GM21723 (cell line): ENCODE data around the gene PTPN7.
"Not testable (repeated sequence)": the region's sequence is repeated elsewhere in the genome, so short reads cannot be mapped to it uniquely, and the experiment has no call there.

Experiments used
- ATAC-seq: cut with Tn5 transposase; IDR thresholded peaks from one replicate; pipeline ENCODE4 v1.9.1; 2021; ENCODE audit warnings: mild to moderate bottlenecking, moderate library complexity; ENCODE audit not compliant: unreplicated experiment

The PTPN7 gene

DNA sequence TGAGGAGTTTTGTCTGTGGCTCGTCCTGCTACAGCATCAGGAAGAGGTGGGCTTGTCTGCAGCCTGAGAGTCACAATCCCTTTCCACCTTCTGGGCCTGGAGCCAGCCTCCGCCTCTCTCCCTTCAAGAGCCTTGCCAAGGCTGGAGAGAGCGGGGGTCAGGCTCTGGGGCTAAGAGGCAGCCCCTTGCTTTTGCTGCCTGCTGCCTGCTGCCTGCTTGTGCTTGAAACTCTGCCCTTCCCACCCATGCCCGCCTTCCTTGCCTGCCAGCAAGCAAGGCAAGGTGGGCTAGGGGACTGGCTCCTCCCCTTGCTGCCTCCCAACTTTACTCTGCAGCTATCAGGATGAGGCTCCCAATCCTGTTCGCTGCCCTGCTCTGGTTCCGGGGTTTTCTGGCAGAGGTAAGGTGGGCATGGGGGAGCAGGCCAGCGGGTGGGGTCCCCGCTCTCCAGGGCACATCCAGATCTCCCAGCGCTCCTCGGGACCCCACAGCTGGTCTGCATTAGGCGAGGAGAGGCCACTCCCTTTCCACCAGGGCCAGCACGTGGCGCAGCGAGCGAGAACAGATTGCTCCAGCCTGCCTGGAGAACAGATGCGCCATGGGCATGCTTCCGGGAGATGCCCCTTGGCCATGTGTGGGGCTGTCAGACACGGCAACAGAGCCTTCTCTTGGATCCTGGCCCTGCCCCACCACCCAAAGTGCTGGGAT is 7.5 kb upstream of the PTPN7 start:
- no peak for ATAC-seq

DNA sequence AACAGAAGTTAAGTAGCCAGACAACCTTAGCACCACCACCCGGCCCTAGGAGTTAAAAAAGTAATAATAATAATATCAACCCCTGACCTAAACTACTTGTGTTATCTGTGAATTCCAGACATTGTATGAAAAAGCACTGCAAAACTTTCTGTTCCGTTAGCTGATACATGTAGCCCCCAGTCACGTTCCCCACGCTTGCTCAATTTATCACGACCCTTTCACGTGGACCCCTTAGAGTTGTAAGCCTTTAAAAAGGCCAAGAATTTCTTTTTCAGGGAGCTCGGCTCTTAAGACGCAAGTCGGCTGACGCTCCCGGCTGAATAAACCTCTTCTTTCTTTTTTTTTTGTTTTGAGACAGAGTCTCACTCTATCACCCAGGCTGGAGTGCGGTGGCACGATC is 6.7 kb upstream of the PTPN7 start:
- ATAC-seq, result not testable (repeated sequence)

DNA sequence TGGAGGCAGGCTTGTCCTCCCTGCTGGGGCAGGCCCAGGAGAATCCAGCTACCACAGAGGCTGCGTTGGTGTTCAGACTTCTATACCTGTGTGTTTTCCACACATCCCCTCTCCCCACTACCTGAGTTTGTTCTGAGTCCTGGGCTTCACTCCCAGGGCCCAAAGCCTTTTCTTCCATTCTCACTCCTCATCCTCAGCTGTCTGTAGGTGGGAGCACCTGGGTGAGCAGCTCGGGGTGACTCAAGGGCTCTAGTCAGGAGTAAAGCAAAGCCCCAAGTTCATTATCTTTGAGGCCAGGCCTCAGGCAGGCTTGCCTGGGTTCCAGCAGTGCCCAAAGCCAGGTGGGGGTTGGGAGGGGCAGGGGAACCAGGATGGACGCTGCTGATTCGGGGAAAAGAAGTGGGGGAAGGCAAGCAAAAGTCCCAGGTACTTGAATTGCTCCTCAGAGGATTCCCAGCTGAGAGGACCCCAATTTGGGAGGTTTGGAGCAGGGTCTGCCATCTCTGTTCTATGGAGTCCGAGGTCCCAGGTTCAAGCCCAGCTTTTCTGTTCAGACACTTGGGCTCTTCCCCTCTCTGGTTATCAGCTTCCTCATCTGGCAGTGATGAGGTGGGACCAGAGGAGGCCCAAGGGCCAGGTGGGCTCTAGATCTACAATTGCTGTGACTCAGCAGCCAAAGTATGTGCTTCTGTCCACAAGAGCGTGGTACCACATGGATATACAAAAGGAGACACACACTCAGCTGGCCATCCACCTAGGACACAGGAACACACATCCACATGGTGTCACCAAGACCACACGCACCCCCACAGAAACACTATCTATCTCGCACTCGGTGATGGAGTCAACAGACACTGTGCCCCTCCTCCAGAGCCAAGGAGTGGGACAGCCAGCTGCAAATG is 5.8 kb upstream of the PTPN7 start:
- no peak for ATAC-seq

DNA sequence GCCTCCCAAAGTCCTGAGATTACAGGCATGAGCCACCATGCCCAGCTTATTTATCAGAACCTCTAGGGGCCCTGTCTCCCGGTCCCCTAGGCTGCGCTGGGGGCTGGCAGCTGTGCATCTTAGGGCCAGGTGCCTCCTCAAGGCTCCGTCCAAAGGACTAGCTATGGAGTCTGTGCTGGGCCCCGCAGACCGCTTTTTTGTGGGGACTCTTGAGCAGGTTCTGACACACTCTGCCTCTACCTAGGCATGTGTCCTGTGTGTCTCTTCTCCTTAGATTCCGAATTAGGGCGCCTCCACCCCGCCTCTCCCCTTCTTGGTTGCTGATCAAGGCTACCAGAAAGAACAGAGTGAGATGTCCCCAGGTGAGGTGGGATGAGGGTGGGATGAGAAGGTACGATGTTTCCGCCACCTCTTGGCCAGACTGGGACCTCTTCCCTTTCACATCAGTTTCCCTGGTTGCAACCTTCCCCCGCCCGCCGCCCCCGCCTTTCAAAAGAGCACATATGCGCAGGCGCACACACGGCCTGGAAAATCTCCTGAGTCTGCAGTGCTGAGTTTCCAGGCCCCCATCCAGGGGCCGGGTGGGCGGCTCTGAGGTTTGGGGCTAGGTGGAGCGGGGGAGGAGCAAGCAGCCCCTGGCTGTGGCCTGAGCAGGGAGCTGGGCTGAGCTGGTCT is 5.0 kb upstream of the PTPN7 start:
- ATAC-seq, result no peak

DNA sequence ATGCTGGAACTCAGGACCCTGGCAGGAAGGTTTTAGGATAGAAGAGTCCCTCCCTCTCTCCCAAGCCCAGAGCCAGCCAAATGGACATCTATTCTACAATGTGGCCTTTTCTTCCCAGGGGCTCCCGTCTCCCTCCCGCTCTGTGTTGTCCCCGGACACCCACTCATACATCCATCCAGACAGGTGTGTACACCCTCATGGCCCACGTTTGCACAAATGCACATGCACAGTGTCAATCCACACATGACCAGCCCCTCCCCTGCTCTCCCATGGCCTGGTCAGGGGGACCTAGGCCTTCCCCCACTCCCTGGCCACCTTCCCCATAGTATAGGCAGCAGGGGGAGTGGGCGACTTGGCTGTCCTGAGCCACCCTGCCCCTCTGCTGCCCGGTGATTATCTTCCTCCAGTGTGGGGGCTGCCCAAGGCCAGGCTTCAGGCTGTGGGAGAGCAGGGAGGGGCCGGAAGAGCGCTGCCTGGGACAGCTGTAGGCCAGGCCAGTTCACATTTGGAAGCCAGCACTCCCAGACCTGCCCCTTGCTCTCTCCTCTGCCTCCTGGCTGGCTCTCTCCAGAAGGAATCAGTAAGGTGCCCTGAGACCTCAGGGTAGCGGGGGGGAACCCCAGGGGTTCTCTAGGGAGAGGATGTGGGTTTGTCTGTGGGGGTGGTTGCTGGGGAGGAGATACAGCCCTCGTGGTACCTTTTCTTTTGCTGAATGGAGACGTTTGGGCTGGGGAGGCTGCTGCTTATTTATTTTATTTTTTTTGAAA is 4.1 kb upstream of the PTPN7 start:
- ATAC-seq, result peak; percentile 60

DNA sequence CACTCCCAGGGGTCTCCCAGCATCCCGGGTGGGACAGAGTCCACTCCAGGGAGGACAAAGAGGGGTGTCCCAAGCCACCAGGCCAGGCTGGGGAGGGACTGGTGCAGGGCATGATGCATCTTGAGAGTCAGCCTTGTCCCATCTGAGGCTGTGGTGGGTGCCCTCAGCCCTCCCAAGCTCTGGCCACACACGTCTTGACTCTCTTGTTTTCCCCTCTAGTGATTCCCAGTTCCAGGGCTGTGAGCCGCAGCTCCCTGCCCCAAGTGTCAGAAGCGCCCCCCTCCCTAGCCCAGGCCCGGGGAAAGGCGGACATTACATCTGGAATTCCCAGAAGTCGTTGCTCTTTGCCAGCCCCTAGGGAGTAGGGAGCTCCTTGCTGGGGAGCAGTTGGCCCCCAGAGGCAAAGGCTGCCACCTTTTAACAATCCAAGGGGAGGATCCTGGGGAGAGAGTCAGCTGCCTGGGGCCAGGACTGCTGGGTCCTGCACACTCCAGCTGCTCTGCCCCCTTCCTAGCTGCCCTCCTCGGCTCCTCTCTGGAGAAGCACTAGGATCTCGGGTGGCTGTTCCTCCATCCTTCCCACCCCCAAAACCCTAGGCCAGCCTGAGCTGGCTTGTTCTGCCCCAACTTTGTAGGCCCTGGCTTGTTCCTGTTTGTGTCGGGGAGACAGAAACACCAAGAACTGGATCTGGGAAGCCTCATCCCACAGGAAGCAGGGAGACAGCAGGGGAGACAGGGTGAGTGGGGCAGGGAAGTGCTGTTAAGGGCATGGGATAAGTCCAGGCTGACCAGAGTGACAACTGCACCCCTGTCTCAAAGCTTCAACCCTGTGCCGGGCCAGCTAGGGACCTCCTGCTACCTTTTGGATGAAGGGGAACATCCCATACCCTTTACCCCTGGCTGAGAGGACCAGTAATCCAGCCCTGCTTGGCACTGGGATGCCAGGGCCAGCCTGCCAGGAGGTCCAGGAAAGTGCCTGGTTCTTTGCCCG is 3.2 kb upstream of the PTPN7 start:
- ATAC-seq, result no peak

DNA sequence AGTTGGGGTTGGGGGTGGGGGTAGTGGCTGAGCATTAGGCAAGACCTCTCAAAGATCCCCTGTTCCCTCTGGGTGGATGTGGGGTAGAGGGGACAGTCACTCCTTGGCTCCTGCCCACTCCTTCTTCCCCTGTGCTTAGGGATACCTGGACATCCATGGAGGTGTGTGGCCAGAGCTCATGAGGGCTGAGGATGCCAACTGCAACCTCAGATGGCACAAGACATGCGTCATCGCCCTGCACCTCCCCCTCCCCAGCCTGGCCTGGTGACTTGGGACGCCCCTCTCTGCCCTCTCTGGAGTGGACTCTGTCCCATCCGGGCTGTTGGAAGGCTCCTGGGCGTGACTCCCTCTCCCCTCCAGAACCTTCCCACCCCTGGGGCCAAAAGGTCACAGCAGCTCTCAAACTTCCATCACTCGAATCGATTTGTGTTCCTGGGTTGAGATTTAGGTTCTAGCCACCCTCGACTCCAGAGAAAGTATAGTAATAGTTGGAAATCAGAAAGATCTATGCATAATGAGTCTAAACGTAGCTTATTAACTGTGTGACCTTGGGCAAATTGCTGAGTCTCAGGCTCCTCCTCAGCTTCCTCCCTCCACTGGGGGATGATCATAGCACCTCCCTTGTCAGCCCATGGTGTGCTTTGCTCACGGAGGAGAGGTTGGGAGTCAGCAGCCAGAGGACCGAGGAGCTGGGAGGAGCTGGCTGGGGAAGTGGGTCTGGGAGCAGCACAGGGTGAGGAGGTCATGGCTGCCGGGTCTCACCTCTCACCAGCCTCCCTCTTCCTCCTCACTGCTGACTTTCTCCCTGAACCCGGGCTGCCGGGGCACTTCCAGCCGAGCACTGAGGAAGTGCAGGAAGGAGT is 2.2 kb upstream of the PTPN7 start:
- no peak for ATAC-seq

DNA sequence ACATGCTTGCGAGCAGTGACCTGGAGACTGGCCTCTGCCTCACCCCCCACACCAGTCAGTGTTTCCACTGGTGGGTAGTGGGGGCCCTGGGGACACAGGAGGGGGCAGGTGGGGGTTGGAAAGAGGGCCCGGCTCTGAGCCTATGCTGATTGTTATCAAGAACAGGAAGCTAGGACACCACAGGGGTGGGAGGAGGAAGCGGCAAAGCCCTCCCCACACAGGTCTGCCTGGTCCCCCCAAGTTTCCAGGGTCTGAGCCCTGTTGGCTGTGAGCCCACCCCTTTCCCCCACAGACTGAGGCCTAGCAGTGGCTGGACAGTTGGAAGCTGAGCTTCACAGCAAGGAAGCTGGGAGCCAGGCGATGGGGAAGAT is 1.6 kb upstream of the PTPN7 start:
- no peak for ATAC-seq

DNA sequence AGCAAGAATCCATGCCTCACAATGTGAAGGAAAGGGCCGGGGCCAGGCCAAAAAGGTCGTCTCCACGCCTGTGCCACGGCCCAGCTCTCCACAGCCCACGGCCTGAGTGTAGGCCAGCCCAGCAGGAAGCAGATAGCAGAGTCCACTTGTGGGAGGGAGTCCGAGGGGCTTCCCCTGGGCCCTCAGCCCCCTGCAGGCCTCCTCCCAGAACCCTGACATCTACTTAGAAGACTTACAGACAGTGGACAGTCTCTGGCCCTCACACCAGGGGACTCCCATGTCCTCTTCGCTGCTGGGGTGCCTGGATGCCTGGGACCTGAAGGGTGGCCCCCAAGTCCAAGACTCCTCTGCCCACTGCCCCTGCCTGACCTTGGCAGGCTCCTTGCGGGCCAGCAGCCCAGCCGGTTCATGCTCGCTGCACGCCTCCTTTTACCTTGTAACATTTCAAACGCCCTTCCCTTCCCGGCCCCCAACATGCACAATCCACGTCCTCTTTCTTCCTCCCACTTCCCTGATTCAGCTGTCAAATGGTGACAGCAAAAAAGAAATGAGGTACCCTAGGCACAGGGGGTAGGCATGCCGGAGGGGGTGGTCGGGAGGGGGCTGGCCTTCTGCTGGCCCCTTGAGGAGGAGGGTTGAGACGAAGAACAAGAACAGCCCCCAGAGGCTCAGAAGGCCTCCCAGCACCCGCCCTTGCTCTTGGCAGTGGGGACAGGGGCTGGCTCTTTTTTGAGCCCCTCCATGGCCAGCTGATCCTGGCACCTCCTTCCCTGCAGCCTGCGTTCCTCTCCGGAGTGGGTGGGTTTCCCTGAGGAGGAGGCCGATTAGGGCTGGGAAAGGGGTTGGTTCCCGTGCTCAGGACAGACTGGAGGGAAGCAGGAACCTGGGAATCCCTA is 997 bp upstream of the PTPN7 start:
- no peak for ATAC-seq

DNA sequence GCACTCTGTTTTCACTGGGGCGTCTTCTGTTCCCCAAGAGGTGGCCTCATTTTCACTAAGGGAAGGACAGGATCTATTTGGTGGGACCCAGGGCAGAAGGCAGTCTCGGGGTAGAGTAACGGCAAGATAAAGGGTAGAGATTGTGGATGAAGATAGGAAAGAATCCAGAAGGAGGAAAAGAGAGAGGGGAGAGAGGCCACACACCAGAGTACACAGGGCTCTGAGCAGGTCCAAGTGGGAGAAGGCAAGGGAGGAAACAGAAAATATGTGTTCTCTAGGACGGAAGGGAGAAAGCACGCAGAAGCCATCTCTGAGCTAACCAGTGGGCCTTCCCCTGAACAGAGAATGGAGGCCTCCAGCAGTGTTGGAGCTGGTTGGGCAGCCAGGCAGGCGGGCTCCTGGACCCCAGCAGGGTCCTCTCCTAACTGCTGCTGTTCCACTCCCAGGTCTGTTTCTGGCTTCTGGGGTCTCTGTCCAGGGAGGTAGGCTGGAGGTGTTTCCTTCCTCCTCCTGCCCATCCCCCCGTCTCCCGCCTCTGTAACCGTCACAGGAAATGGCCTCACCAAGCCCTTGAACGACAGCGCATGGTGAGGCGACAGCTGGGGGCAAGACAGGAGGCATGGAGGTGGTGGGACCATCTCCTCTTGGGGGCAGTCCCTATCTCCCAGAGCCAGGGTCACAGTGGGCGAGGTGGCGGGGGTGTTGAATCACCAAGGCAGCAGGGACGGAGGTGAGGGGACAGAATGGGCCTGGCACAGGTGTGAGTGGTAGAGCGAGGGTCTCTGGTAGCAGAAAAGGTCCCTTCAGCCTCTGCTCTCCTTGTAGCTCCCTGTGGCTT is 649 bp downstream of the PTPN7 start:
- peak; percentile 35 for ATAC-seq

DNA sequence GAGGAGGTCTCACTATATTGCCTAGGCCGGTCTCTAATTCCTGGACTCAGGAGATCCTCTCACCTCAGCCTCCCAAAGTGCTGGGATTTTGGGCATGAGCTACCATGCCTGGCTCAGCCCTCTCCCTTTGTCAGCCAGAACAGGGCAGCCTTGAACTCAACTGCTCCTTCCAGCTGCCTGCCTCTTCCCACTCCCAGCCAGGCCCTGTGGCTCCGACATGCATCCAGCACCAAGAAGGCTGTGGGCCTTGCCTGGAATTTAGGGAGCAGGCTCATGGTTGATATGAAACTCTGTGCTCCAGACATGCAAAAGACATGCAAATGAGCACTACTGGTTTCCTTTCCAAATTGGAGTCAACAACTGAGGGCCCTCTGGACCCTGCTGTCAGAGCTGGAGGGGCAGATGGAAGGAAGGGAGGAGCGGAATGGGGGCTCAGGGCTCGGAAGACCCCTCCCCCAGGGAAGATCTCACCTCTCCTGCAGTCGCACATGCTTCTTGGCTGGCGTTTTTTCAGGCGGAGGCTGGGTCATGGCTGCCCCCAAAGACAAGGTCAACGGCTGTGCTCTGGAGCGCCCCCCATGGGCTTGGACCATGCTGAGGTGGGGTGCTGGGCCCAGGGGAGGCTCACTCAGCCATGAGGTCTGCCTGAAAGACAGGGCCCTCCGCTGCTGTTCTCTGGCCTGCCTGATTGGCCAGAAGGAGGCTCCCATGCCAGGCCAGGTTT is 1.4 kb downstream of the PTPN7 start:
- ATAC-seq, result peak; percentile 29

DNA sequence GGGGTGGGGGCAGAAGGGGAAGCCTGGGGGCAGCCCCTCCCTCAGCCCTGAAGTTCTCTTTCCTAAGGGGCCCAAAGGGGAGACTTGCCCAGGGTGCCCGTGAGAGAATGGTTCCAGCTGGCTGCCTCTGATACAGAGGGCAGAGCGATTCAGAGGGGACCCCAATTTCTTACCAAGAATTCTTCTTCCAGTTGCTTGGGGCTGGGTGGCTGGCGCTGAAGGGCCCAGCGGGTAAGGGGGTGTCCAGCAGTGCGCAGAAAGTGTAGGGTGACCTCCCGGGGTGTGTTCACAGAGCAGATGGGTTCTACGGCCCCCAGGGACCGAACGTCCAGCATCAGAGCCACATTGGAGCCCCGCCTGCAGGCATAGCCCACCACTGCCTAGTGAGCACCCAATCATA is 2.5 kb downstream of the PTPN7 start:
- no peak for ATAC-seq

DNA sequence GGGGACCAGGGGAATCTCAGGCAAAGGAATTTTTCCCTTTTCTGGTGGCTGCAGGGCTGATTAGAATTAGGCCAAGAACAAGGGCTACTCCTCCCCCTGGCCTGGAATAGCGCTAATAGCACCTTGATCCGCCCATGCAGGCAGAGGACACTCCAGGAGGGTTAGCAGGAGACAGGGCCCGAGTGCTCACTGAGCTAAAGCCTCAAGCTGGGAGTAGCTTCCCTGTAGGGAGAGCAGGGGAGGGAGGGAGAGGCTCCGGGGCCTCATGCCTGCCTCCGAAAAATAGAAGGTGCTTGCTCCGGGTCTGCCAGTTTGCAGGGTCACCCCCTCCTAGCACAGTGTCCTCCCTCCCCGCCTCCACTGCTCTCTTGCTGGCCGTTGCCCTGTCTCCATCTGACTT is 3.8 kb downstream of the PTPN7 start:
- no peak for ATAC-seq

DNA sequence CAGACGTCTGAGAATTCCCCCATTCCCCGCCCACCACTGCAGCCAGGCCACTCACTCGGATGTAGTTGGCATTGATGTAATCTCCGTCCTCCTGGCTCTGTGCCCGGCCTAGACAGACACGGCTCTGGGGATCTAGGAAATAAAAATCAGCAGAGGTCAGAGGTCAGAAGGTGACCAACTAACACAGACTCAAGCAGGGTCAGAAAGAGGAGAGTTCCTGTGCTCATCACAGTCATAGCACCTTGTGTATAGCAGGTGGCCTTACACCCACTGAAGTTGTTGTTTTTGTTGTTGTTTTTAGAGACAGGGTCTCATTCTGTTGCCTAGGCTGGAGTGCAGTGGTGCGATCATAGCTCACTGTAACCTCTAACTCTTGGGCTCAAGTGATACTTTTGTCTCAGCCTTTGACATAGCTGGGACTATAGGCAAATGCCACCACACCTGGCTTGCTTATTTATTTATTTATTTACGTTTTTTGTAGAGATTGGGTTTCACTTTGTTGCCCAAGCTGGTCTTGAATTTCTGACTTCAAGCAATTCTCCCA is 4.9 kb downstream of the PTPN7 start:
- no peak for ATAC-seq

DNA sequence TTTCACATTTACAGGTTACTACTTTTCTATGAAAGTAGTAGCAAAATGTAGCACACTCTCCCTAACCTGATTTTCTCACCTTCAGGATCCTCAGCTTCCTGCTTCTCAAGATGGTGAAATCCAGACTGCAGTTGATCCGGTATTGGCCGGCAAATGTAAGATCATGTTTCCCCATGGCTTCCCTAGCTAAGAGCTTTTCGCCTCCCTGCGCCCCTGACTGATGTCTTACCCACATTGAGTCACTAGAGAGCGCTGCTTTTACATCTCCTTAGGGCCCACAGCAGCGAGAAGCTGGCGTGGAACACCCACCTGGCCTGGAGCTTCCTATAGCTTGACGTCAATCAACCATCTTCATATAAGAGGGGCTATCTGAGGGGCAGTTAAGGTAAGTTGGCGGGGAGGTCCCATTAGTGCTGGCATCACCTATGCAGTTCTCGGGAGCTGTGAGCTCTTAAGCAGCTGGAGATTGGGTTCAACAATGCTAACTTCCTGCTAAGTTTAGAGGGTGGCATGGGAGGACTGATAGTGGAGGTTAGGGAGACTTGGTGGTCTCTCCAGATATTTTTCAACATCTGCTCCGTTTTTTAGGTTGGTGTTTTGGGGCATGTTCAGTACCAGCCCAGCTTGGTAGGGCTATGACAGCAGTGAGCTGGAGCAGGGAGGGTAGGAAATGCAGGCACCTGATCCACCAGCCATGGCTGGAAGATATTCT is 5.5 kb downstream of the PTPN7 start:
- no peak for ATAC-seq
